Spinal cord (tissue), 10 donors: ENCODE measurements around the gene FLYWCH2. TPM values are rescaled to one million over a fixed set of nuclear protein-coding genes. Genes with fewer than 3 reads are reported as not detected.
"Not testable (repeated sequence)": the region's sequence is repeated elsewhere in the genome, so short reads cannot be mapped to it uniquely, and the experiment has no call there.

Source experiments
- DNase-seq, 6 donors: peaks; one replicate each; pipeline versions ENCODE4 v3.0.0 to v3.0.0-alpha.2; 2013 to 2015; ENCODE audit warnings: low spot score in 6 of 6, low read depth in 4 of 6
- H3K27ac ChIP-seq: one replicate; pipeline ENCODE4 v1.5.1; 2013; ENCODE audit warnings: low read depth, low read length, control low read depth
- H3K27me3 ChIP-seq: one replicate; pipeline ENCODE4 v1.6.1; 2013; ENCODE audit warnings: low read length; ENCODE audit not compliant: control insufficient read depth, insufficient read depth
- H3K36me3 ChIP-seq: one replicate; pipeline ENCODE4 v1.6.1; 2013; ENCODE audit warnings: low read length; ENCODE audit not compliant: control insufficient read depth, insufficient read depth
- H3K4me1 ChIP-seq: one replicate; pipeline ENCODE4 v1.6.1; 2013; ENCODE audit warnings: low read length; ENCODE audit not compliant: control insufficient read depth, insufficient read depth
- H3K4me3 ChIP-seq: one replicate; pipeline ENCODE4 v1.5.1; 2013; ENCODE audit warnings: low read depth, low read length, control low read depth
- H3K9me3 ChIP-seq: one replicate; pipeline ENCODE4 v1.6.1; 2013; ENCODE audit warnings: low read length; ENCODE audit not compliant: control insufficient read depth, insufficient read depth
- WGBS: methylation state at CpG from one replicate; pipeline ENCODE4 v1.1.5; 2013; ENCODE audit warnings: missing lambda C conversion rate; ENCODE audit not compliant: insufficient coverage; 5-methylcytosine and 5-hydroxymethylcytosine counted together
- polyA plus RNA-seq, 2 donors: library from polyadenylated mRNA; unstranded; fragments of 120-200 nt; gene quantifications; one replicate each; pipeline ENCODE4 v1.2.1, GENCODE V29; 2013; ENCODE audit not compliant: insufficient read length in 2 of 2
- total RNA-seq, 2 donors: library from RNA; depleted of rRNA in 1 of 2; stranded (reverse); fragments of 120-200 nt in 1 of 2; fragments of >200 nt in 1 of 2; gene quantifications; one replicate each; pipeline versions ENCODE4 v1.2.3 to v1.2.4, GENCODE V29; 2013 to 2014
- donor health status: healthy.

FLYWCH2 gene
- total and polyA plus RNA-seq, 4 donors, result 28.1 to 63.1 (median 60.7) TPM

- H3K9me3 ChIP-seq, result no peaks in the 10 kb centered on the region
- no peak for DNase-seq
- WGBS, result 96% methylated on average over 30 of the region's 30 CpGs
- H3K27me3 ChIP-seq, result no peaks in the 10 kb centered on the region
- H3K4me3 ChIP-seq, result no peak overlapping the region
- no peaks in the 10 kb centered on the region for H3K4me1 ChIP-seq
- H3K36me3 ChIP-seq, result peaks cover 94% of the 10 kb centered on the region
- H3K27ac ChIP-seq, result no peak overlapping the region
These were observed 50.1 kb downstream of the FLYWCH2 start for GRCh38 chr16:2933136-2933535.

- Histone ChIP-seq H3K27ac (no peak overlapping the region), H3K9me3 (no peaks in the 10 kb centered on the region), H3K4me1 (no peaks in the 10 kb centered on the region), H3K36me3 (peaks cover 96% of the 10 kb centered on the region), H3K4me3 (no peak overlapping the region), H3K27me3 (no peaks in the 10 kb centered on the region)
- DNase-seq, result no peak
- WGBS, result 92% methylated on average over 17 of the region's 22 CpGs
These were observed 50.7 kb downstream of the FLYWCH2 start for GRCh38 chr16:2933701-2934100.

GRCh38 chr16:2934450-2934849, 51.4 kb downstream of the FLYWCH2 start:
- 83% methylated on average over 12 of the region's 15 CpGs for WGBS
- H3K4me3 ChIP-seq, result no peak overlapping the region
- H3K27me3 ChIP-seq, result no peaks in the 10 kb centered on the region
- no peaks in the 10 kb centered on the region for H3K9me3 ChIP-seq
- peaks cover 96% of the 10 kb centered on the region for H3K36me3 ChIP-seq
- H3K27ac ChIP-seq, result no peak overlapping the region
- no peak for DNase-seq
- H3K4me1 ChIP-seq, result no peaks in the 10 kb centered on the region

DNA sequence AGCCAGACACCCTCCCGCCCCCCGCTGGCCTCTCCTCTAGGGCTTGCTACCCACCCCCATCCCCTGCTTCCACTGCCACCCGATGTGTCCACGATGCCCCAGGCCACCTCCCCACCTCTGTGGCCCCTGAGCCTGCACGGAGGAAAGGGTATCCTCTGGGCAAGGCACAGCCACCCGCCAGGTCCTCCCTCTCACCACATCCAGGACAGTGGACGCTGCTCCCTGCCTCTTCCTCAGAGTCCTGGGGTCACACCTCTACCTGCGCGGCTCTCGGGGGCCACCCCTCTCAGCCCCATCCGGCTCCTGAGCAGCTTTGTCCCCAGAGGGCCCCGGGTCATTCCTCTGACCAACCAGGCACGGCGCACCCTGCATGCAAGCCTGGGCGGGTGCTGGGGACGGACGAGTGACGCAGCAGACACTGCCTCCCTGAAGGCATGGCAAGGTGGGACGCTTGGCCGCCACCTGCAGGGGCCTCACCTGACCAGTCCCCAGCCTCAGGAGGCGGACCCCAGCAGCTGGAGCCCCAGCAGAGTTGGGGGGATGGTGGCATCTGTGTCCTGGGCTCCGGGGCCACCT, 53.5 kb downstream of the FLYWCH2 start:
- H3K9me3 ChIP-seq, result no peaks in the 10 kb centered on the region
- H3K4me3 ChIP-seq, result no peak overlapping the region
- no peaks in the 10 kb centered on the region for H3K27me3 ChIP-seq
- H3K27ac ChIP-seq, result no peak overlapping the region
- H3K4me1 ChIP-seq, result no peaks in the 10 kb centered on the region
- WGBS, result 86% methylated on average over 21 of the region's 22 CpGs
- DNase-seq, result no peak
- H3K36me3 ChIP-seq, result peaks cover 95% of the 10 kb centered on the region

DNA sequence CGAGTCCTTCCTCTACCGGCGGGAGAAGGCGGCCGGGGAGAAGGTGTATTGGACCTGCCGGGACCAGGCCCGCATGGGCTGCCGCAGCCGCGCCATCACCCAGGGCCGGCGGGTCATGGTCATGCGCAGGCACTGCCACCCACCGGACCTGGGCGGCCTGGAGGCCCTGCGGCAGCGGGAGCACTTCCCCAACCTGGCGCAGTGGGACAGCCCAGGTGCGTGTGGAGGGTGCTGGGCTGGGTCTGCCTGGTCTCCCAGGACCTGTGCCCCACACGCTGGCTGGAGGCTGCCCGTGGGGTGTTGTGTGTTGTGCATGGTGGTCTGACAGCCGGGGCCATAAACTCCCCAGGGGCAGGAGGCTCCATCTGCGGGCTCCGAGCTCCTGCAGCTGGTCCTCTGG, 54.2 kb downstream of the FLYWCH2 start:
- DNase-seq, result no peak
- Histone ChIP-seq H3K36me3 (peaks cover 92% of the 10 kb centered on the region), H3K27me3 (no peaks in the 10 kb centered on the region), H3K9me3 (no peaks in the 10 kb centered on the region), H3K4me3 (no peak overlapping the region), H3K4me1 (no peaks in the 10 kb centered on the region), H3K27ac (no peak overlapping the region)
- 89% methylated on average over 24 of the region's 24 CpGs for WGBS

GRCh38 chr16:2938206-2938605, 55.2 kb downstream of the FLYWCH2 start:
- 95% methylated on average over 9 of the region's 12 CpGs for WGBS

GRCh38 chr16:2939968-2940367, 57.0 kb downstream of the FLYWCH2 start:
- no peaks in the 10 kb centered on the region for H3K9me3 ChIP-seq
- no peak overlapping the region for H3K4me3 ChIP-seq
- peaks cover 83% of the 10 kb centered on the region for H3K36me3 ChIP-seq
- H3K27ac ChIP-seq, result no peak overlapping the region
- WGBS, result no CpG with 5 or more reads among the region's 2 CpGs
- H3K4me1 ChIP-seq, result no peaks in the 10 kb centered on the region
- H3K27me3 ChIP-seq, result no peaks in the 10 kb centered on the region
- no peak for DNase-seq

More at GRCh38 chr16:2938206-2938605, 55.2 kb downstream of the FLYWCH2 start:
- H3K9me3 ChIP-seq, result no peaks in the 10 kb centered on the region
- DNase-seq, result no peak
- H3K4me1 ChIP-seq, result no peaks in the 10 kb centered on the region
- H3K4me3 ChIP-seq, result no peak overlapping the region
- H3K27me3 ChIP-seq, result no peaks in the 10 kb centered on the region
- H3K27ac ChIP-seq, result no peak overlapping the region
- H3K36me3 ChIP-seq, result peaks cover 89% of the 10 kb centered on the region

GRCh38 chr16:2942045-2942444, 59.0 kb downstream of the FLYWCH2 start:
- Histone ChIP-seq H3K4me3 (no peak overlapping the region), H3K4me1 (no peaks in the 10 kb centered on the region), H3K36me3 (peaks cover 66% of the 10 kb centered on the region), H3K27me3 (no peaks in the 10 kb centered on the region), H3K27ac (no peak overlapping the region), H3K9me3 (no peaks in the 10 kb centered on the region)
- DNase-seq, result no peak
- WGBS, result 93% methylated on average over 4 of the region's 4 CpGs

DNA sequence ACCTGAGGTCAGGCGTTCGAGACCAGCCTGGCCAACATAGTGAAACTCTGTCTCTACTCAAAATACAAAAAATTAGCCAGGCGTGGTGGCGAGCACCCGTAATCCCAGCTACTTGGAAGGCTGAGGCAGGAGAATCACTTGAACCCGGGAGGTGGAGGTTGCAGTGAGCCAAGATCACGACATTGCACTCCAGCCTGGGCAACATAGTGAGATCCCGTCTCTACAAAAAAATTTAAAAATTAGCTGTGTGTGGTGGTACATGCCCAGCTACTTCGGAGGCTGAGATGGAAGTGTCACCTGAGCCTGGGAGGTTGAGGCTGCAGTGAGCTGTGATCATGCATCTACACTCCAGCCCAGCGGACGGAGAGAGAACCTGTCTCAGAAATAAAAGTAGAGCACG, 60.7 kb downstream of the FLYWCH2 start:
- H3K36me3 ChIP-seq, result peaks cover 61% of the 10 kb centered on the region
- not testable (repeated sequence) for H3K9me3 ChIP-seq, H3K27ac ChIP-seq, H3K4me3 ChIP-seq, H3K27me3 ChIP-seq, DNase-seq, H3K4me1 ChIP-seq
- 74% methylated on average over 5 of the region's 12 CpGs for WGBS

DNA sequence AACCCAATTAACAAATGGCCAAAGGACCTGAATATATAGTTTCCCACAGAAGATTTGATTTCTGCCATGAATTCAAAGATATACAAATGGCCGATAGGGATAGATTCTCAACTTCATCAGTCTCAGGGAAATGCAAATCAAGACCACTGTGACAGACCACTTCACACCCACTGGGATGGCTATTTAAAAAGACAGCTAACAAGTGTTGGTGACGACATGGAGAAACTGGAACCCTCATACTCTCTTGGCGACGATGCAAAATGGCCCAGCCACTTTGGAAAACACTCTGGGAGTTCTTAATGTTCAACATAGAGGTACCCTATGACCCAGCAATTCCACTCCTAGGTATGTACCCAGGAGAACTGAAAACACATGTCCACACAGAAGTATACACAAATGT, 63.6 kb downstream of the FLYWCH2 start:
- Histone ChIP-seq H3K9me3 (no peaks in the 10 kb centered on the region), H3K27ac (no peak overlapping the region), H3K27me3 (no peaks in the 10 kb centered on the region), H3K4me3 (no peak overlapping the region), H3K36me3 (peaks cover 62% of the 10 kb centered on the region), H3K4me1 (no peaks in the 10 kb centered on the region)
- no peak for DNase-seq
- WGBS, result 93% methylated on average over 3 of the region's 4 CpGs
